ENCODE results near the gene EXT2. TPM values are rescaled to one million over a fixed set of nuclear protein-coding genes. Genes with fewer than 3 reads are reported as not detected.
A peak's percentile ranks its signal among the peaks of the same experiment; 100 is the strongest.

EXT2 gene
- total and polyA plus RNA-seq, 4 donors, result 18.0 to 95.3 (median 45.9) TPM

GRCh38 chr11:44255406-44256071 lies 160.1 kb downstream of the EXT2 start:
- no peaks in the 10 kb centered on the region for H3K27me3 ChIP-seq (ENCODE audit: control insufficient read depth in 3 of 3, insufficient read depth in 3 of 3, low read length in 2 of 3)
- H3K9me3 ChIP-seq (ENCODE audit: control insufficient read depth in 4 of 4, insufficient read depth in 3 of 4, low read length in 3 of 4), result peaks cover 0 to 5% (median 3%) of the 10 kb centered on the region in 4 donors
- TF ChIP-seq, protein P1, sequence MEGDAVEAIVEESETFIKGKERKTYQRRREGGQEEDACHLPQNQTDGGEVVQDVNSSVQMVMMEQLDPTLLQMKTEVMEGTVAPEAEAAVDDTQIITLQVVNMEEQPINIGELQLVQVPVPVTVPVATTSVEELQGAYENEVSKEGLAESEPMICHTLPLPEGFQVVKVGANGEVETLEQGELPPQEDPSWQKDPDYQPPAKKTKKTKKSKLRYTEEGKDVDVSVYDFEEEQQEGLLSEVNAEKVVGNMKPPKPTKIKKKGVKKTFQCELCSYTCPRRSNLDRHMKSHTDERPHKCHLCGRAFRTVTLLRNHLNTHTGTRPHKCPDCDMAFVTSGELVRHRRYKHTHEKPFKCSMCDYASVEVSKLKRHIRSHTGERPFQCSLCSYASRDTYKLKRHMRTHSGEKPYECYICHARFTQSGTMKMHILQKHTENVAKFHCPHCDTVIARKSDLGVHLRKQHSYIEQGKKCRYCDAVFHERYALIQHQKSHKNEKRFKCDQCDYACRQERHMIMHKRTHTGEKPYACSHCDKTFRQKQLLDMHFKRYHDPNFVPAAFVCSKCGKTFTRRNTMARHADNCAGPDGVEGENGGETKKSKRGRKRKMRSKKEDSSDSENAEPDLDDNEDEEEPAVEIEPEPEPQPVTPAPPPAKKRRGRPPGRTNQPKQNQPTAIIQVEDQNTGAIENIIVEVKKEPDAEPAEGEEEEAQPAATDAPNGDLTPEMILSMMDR (IDR thresholded peaks at IDR 0.05; ENCODE audit: control extremely low read depth, extremely low read depth), result no peak
- 66 to 76% methylated on average over 6 of the region's 6 CpGs for WGBS, 2 donors
- ATAC-seq (ENCODE audit: insufficient read depth, low FRiP score) (no peak), DNase-seq (no peak)
- no peak overlapping the region for H3K9ac ChIP-seq (ENCODE audit: insufficient read depth in 1 of 2, low read length in 2 of 2)
- H3K27ac ChIP-seq (ENCODE audit: low read depth in 1 of 2, low read length in 1 of 2), result no peak overlapping the region
- H3K4me1 ChIP-seq (ENCODE audit: control insufficient read depth in 5 of 5, insufficient read depth in 5 of 5, low read length in 5 of 5), result peaks cover 0 to 8% (median 0%) of the 10 kb centered on the region in 5 donors
- no peak overlapping the region for H3K4me3 ChIP-seq
- H3K36me3 ChIP-seq (ENCODE audit: control insufficient read depth in 4 of 4, insufficient read depth in 4 of 4, low read length in 4 of 4), result no peaks in the 10 kb centered on the region

- H3K36me3 ChIP-seq (ENCODE audit: control insufficient read depth in 4 of 4, insufficient read depth in 4 of 4, low read length in 4 of 4), result no peaks in the 10 kb centered on the region
- H3K9me3 ChIP-seq (ENCODE audit: control insufficient read depth in 4 of 4, insufficient read depth in 3 of 4, low read length in 3 of 4), result peaks cover 0 to 5% (median 3%) of the 10 kb centered on the region in 4 donors
- TF ChIP-seq, protein P1 (IDR thresholded peaks at IDR 0.05; ENCODE audit: control extremely low read depth, extremely low read depth), result no peak
- H3K9ac ChIP-seq (ENCODE audit: insufficient read depth in 1 of 2, low read length in 2 of 2), result no peak overlapping the region
- no peak overlapping the region for H3K4me3 ChIP-seq
- peaks cover 0 to 8% (median 0%) of the 10 kb centered on the region in 5 donors for H3K4me1 ChIP-seq (ENCODE audit: control insufficient read depth in 5 of 5, insufficient read depth in 5 of 5, low read length in 5 of 5)
- H3K27me3 ChIP-seq (ENCODE audit: control insufficient read depth in 3 of 3, insufficient read depth in 3 of 3, low read length in 2 of 3), result no peaks in the 10 kb centered on the region
- 75 to 87% methylated on average over 4 of the region's 4 CpGs for WGBS, 2 donors
- no peak for ATAC-seq (ENCODE audit: insufficient read depth, low FRiP score)
- H3K27ac ChIP-seq (ENCODE audit: low read depth in 1 of 2, low read length in 1 of 2), result no peak overlapping the region
- peak in 1 of 3 donors; percentile 56 for DNase-seq
Measured at GRCh38 chr11:44256673-44257291, 161.3 kb downstream of the EXT2 start.

DNA sequence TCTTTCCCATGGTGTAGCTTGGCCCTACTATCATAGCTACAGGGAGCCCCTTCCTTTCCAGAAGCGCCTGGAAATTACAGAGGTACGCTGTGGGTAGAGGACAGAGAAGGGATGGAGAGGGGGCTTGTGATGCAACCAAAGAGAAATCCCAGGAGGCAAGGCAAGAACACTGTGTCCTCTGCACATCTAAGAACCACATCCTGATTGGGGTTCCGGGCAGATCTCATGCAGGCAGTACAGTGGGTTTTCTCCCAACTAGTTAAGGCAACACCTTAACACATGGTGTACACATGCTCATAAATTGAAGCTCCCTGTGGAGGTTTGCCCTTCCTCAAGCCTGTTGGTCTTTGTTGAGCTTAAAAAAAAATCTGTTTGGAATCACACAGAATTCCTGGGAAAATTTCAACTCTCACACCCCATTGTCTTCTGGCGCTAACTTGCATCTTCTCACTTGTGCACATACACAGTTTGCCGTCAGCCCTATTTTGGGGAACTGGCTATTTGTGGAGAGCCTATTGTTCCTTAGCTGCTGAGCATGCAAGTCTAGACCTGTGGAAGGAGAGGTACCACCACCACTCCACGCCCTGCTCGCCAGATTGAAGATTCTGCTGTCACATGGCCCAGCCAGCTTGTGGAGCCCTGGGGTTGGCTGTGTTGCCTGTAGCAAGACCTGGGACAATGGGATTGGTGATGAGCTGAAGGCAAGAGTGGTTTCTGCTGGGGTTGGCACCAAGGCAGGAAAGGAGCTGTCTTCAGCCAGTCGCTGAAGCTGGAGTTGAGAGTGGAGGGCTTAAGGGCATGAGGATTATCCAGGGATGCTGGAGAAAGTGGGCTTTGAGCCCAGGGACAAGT lies 162.1 kb downstream of the EXT2 start:
- WGBS, 2 donors, result 95 to 96% methylated on average over 8 of the region's 8 CpGs
- H3K36me3 ChIP-seq (ENCODE audit: control insufficient read depth in 4 of 4, insufficient read depth in 4 of 4, low read length in 4 of 4), result no peaks in the 10 kb centered on the region
- peaks cover 0 to 5% (median 2%) of the 10 kb centered on the region in 4 donors for H3K9me3 ChIP-seq (ENCODE audit: control insufficient read depth in 4 of 4, insufficient read depth in 3 of 4, low read length in 3 of 4)
- peaks cover 0 to 8% (median 0%) of the 10 kb centered on the region in 5 donors for H3K4me1 ChIP-seq (ENCODE audit: control insufficient read depth in 5 of 5, insufficient read depth in 5 of 5, low read length in 5 of 5)
- TF ChIP-seq, protein P1 (IDR thresholded peaks at IDR 0.05; ENCODE audit: control extremely low read depth, extremely low read depth), result no peak
- H3K4me3 ChIP-seq, result no peak overlapping the region
- H3K27ac ChIP-seq (ENCODE audit: low read depth in 1 of 2, low read length in 1 of 2), result no peak overlapping the region
- DNase-seq (no peak), ATAC-seq (ENCODE audit: insufficient read depth, low FRiP score) (no peak)
- H3K27me3 ChIP-seq (ENCODE audit: control insufficient read depth in 3 of 3, insufficient read depth in 3 of 3, low read length in 2 of 3), result no peaks in the 10 kb centered on the region
- no peak overlapping the region for H3K9ac ChIP-seq (ENCODE audit: insufficient read depth in 1 of 2, low read length in 2 of 2)
